ENCODE data around the gene TC2N.
"Not testable (repeated sequence)": the region's sequence is repeated elsewhere in the genome, so short reads cannot be mapped to it uniquely, and the experiment has no call there.

TC2N gene

DNA sequence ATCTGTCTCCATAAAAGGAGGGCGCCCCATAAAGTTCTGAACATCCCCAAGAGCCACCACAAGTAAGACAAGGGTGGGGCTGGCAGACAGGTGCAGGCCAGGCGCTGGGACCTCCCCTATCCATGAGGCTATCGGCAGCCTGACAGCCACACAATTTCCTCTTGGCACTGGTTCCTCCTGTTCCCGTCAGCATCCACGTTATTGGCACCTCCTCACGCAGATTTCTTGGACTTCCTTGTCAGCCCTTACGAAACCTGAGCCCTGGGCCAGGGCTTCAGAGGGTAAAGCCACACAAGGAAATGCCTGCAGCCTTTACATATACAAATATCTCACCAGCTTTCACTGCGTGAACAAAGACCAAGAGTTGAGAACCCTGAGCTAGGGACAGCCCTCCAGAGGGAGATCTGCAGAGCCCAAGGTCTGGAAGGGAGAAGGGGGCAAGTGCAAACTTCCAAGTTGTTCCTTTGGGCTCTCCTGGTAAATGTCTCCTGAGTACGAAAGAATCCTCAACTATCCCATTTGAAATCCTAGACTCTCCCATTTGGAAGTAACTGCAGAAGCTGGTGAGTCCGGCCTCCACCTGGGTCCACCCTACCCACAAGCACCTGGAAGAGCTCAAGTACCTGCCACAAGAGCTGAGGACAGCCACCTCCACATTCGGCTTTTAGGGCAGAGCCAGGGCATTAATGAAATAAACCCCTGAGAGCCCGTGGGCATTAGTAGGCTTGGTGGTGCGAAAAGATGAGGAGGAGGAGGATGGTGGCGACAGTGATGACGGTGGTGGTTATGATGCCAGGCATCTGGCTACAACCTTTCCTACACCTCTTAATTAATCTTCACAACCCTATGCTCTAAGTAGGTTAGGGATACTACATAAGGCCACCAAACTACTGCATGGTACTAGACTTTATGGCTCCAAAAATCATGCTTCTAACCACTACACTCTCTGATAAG, 5.5 kb upstream of the TC2N start:
- Histone ChIP-seq H3K27me3 (no peaks in the 10 kb centered on the region), H3K9me3 (no peaks in the 10 kb centered on the region), H3K27ac (no peak overlapping the region), H3K4me3 (ENCODE audit: low read depth in 1 of 2, low read length in 1 of 2) (no peak overlapping the region), H3K4me1 (ENCODE audit: control insufficient read depth in 1 of 2, insufficient read depth in 1 of 2, low read depth in 1 of 2, low read length in 1 of 2) (peaks cover 21 to 22% of the 10 kb centered on the region in 2 experiments), H3K36me3 (no peaks in the 10 kb centered on the region)
- TF ChIP-seq, protein P1, sequence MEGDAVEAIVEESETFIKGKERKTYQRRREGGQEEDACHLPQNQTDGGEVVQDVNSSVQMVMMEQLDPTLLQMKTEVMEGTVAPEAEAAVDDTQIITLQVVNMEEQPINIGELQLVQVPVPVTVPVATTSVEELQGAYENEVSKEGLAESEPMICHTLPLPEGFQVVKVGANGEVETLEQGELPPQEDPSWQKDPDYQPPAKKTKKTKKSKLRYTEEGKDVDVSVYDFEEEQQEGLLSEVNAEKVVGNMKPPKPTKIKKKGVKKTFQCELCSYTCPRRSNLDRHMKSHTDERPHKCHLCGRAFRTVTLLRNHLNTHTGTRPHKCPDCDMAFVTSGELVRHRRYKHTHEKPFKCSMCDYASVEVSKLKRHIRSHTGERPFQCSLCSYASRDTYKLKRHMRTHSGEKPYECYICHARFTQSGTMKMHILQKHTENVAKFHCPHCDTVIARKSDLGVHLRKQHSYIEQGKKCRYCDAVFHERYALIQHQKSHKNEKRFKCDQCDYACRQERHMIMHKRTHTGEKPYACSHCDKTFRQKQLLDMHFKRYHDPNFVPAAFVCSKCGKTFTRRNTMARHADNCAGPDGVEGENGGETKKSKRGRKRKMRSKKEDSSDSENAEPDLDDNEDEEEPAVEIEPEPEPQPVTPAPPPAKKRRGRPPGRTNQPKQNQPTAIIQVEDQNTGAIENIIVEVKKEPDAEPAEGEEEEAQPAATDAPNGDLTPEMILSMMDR (IDR thresholded peaks at IDR 0.05), result no peak

- no peaks in the 10 kb centered on the region for H3K9me3 ChIP-seq
- H3K4me1 ChIP-seq (ENCODE audit: control insufficient read depth in 1 of 2, insufficient read depth in 1 of 2, low read depth in 1 of 2, low read length in 1 of 2), result peaks cover 21 to 22% of the 10 kb centered on the region in 2 experiments
- TF ChIP-seq, protein P1 (IDR thresholded peaks at IDR 0.05), result no peak
- H3K36me3 ChIP-seq, result no peaks in the 10 kb centered on the region
- H3K27ac ChIP-seq, result no peak overlapping the region
- no peak overlapping the region for H3K4me3 ChIP-seq (ENCODE audit: low read depth in 1 of 2, low read length in 1 of 2)
- no peaks in the 10 kb centered on the region for H3K27me3 ChIP-seq
Measured at GRCh38 chr14:91872011-91872501, 4.7 kb upstream of the TC2N start.

DNA sequence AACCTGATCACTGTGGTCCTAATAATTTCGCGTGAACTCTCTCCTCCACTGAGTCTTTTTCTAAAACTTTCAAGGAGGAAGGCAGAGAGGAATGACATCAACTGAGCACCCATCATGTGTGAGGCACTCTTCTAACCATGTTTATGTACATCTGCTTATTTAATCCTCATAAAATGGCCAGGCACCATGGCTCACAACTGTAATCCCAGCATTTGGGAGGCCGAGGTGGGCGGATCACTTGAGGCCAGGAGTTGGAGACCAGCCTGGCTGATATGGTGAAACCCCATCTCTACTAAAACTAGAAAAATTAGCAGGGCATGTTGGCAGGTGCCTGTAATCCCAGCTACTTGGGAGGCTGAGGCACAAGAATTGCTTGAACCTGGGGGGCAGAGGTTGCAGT, 4.1 kb upstream of the TC2N start:
- H3K27me3 ChIP-seq; H3K4me3 ChIP-seq (ENCODE audit: low read depth in 1 of 2, low read length in 1 of 2); H3K9me3 ChIP-seq; H3K36me3 ChIP-seq; H3K27ac ChIP-seq: not testable (repeated sequence)
- H3K4me1 ChIP-seq (ENCODE audit: control insufficient read depth in 1 of 2, insufficient read depth in 1 of 2, low read depth in 1 of 2, low read length in 1 of 2), result peaks cover 21 to 22% of the 10 kb centered on the region in 2 experiments

DNA sequence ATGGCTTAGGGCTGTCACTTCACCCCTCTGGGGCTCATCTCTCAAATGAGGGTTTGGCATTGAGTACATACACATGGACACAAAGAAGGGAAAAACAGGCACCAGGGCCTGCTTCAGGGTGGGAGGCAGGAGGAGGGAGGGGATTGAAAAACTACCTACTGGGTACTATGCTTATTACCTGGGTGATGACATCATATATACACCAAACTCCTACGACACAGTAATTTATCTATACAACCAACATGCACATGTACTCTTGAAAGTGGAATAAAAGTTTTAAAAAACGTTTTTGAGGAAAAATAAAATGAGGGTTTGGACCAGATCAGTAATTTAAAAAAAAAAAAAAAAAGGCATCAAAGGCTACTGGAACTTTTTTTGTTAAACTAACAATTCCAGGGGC, 3.6 kb upstream of the TC2N start:
- Histone ChIP-seq H3K9me3 (no peaks in the 10 kb centered on the region), H3K27me3 (no peaks in the 10 kb centered on the region), H3K4me3 (ENCODE audit: low read depth in 1 of 2, low read length in 1 of 2) (no peak overlapping the region), H3K27ac (no peak overlapping the region), H3K36me3 (no peaks in the 10 kb centered on the region), H3K4me1 (ENCODE audit: control insufficient read depth in 1 of 2, insufficient read depth in 1 of 2, low read depth in 1 of 2, low read length in 1 of 2) (peaks cover 21 to 22% of the 10 kb centered on the region in 2 experiments)
- TF ChIP-seq, protein P1 (IDR thresholded peaks at IDR 0.05), result no peak

DNA sequence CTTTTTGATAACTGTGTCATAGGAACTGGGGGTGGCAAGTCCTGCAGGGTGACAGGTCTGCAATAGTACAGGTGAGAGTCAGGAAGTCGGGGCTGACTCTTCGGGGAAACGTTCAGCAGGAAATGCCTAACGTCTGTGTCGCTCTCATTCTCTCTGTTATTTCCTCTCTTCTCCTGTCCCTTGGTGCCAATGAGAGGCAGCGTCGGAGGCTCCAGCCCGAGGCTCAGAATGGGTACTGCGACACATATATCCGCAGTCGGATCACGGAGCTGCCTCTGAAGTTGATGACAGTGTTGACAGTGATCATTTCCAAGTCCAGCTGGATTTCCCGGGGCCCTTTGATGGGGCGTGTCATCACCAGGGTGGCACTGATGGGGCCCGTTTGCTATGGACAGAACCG, 2.7 kb upstream of the TC2N start:
- Histone ChIP-seq H3K4me1 (ENCODE audit: control insufficient read depth in 1 of 2, insufficient read depth in 1 of 2, low read depth in 1 of 2, low read length in 1 of 2) (peaks cover 21 to 22% of the 10 kb centered on the region in 2 experiments), H3K9me3 (no peaks in the 10 kb centered on the region), H3K4me3 (ENCODE audit: low read depth in 1 of 2, low read length in 1 of 2) (no peak overlapping the region), H3K36me3 (no peaks in the 10 kb centered on the region), H3K27ac (no peak overlapping the region), H3K27me3 (no peaks in the 10 kb centered on the region)
- TF ChIP-seq, protein P1 (IDR thresholded peaks at IDR 0.05), result no peak

DNA sequence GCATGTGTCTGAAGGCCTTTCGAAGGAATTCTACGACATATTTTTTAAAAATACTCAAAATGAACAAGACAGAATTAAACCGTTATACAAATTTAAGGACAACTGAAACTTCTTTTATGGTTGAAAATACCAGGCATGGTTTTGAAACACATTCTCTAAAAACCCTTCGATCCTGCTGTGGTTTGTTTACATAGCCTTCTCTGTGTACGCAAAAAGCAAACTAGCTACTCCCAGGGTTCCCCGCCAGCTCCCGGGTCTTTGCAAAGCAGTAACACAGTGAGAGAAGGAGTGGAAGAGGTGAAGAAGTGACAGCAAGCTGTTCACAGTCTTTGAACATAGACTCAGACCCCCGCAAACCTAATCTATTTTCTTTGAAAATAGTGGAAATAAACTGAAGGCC, 2.2 kb upstream of the TC2N start:
- Histone ChIP-seq H3K27ac (no peak overlapping the region), H3K27me3 (no peaks in the 10 kb centered on the region), H3K36me3 (no peaks in the 10 kb centered on the region), H3K4me1 (ENCODE audit: control insufficient read depth in 1 of 2, insufficient read depth in 1 of 2, low read depth in 1 of 2, low read length in 1 of 2) (peaks cover 21 to 22% of the 10 kb centered on the region in 2 experiments), H3K4me3 (ENCODE audit: low read depth in 1 of 2, low read length in 1 of 2) (no peak overlapping the region), H3K9me3 (no peaks in the 10 kb centered on the region)
- TF ChIP-seq, protein P1 (IDR thresholded peaks at IDR 0.05), result no peak
